NCI-H1930 (cell line): Measurements from ENCODE around the gene NSUN7.
"Not testable (repeated sequence)": the region's sequence is repeated elsewhere in the genome, so short reads cannot be mapped to it uniquely, and the experiment has no call there.

ENCODE experiments used
- DNase-seq, 2 experiments: peaks; one replicate each; lab custom pipeline; 2025; lab: John Stamatoyannopoulos, UW

NSUN7 gene

GRCh38 chr4:40737879-40738278 lies 11.9 kb upstream of the NSUN7 start:
- DNase-seq = no peak

GRCh38 chr4:40739347-40739746 lies 10.4 kb upstream of the NSUN7 start:
- DNase-seq = no peak

- DNase-seq = no peak
Observed at GRCh38 chr4:40744218-40744617, 5.5 kb upstream of the NSUN7 start.

- DNase-seq = no peak
Observed at GRCh38 chr4:40745285-40745984, 4.3 kb upstream of the NSUN7 start.

GRCh38 chr4:40747207-40747835 lies 2.4 kb upstream of the NSUN7 start:
- no peak for DNase-seq

GRCh38 chr4:40750461-40751258 lies 905 bp downstream of the NSUN7 start:
- no peak for DNase-seq

GRCh38 chr4:40755616-40756015 lies 5.9 kb downstream of the NSUN7 start:
- DNase-seq = no peak

- no peak for DNase-seq
Observed at GRCh38 chr4:40763228-40763716, 13.5 kb downstream of the NSUN7 start.

- DNase-seq = no peak
Observed at GRCh38 chr4:40769266-40769665, 19.5 kb downstream of the NSUN7 start.

GRCh38 chr4:40778090-40778489 lies 28.3 kb downstream of the NSUN7 start:
- no peak for DNase-seq

- no peak for DNase-seq
Observed at GRCh38 chr4:40782876-40783275, 33.1 kb downstream of the NSUN7 start.

GRCh38 chr4:40785727-40786126 lies 36.0 kb downstream of the NSUN7 start:
- no peak for DNase-seq

GRCh38 chr4:40788331-40788730 lies 38.6 kb downstream of the NSUN7 start:
- DNase-seq = no peak

- no peak for DNase-seq
Observed at GRCh38 chr4:40789031-40789430, 39.3 kb downstream of the NSUN7 start.

- no peak for DNase-seq
Observed at GRCh38 chr4:40789771-40790170, 40.0 kb downstream of the NSUN7 start.

- DNase-seq = no peak
Observed at GRCh38 chr4:40800064-40800463, 50.3 kb downstream of the NSUN7 start.

GRCh38 chr4:40804598-40804997 lies 54.8 kb downstream of the NSUN7 start:
- no peak for DNase-seq

- DNase-seq = no peak
Observed at GRCh38 chr4:40808926-40809457, 59.2 kb downstream of the NSUN7 start.

GRCh38 chr4:40811956-40812355 lies 62.2 kb downstream of the NSUN7 start:
- no peak for DNase-seq

- no peak for DNase-seq
Observed at GRCh38 chr4:40812386-40812785, 62.6 kb downstream of the NSUN7 start.

GRCh38 chr4:40812856-40813255 lies 63.1 kb downstream of the NSUN7 start:
- DNase-seq = no peak

GRCh38 chr4:40817157-40817556 lies 67.4 kb downstream of the NSUN7 start:
- not testable (repeated sequence) for DNase-seq

GRCh38 chr4:40820101-40820500 lies 70.3 kb downstream of the NSUN7 start:
- no peak for DNase-seq
